PC-9 (cell line): ENCODE results near the gene PIAS2.

Source experiments
- CTCF ChIP-seq: fragments of 200-600 bp; sonication (generic); conservative IDR thresholded peaks from 2 replicates; pipeline ENCODE4 v1.6.1; 2017; ENCODE audit warnings: mixed run types, antibody characterized with exemption, mild to moderate bottlenecking, moderate library complexity
- EZH2 ChIP-seq: fragments of 200-600 bp; sonication (generic); IDR thresholded peaks from 2 replicates; pipeline ENCODE4 v1.8.0; 2017; ENCODE audit warnings: antibody characterized with exemption, low read depth

- no peak for TF ChIP-seq CTCF
- TF ChIP-seq EZH2: no peak
These were observed 149.0 kb downstream of the PIAS2 start for GRCh38 chr18:46768166-46768921.
